ENCODE data around the gene GRM2.

GRCh38 chr3:51680663-51681230, 26.1 kb upstream of the GRM2 start:
- TF ChIP-seq CTCF (IDR thresholded peaks at IDR 0.05) (no peak), POLR2AphosphoS5 (IDR thresholded peaks at IDR 0.05) (no peak), POLR2A (IDR thresholded peaks at IDR 0.05) (no peak)
